RWPE2 (cell line): ENCODE results near the gene SYNE1.

ENCODE experiments used
- ATAC-seq: fragments of 200-7000 bp; cut with Tn5 transposase; 3 replicates; pipeline ENCODE4 v1.9.1; 2021; ENCODE audit warnings: low read depth
- DNase-seq: peaks from one replicate; pipeline ENCODE4 v3.0.0-alpha.2; 2020; ENCODE audit warnings: low spot score
- H3K27ac ChIP-seq: fragments of 450-650 bp; 2 replicates; pipeline ENCODE4 v1.5.1; 2017; ENCODE audit warnings: mild to moderate bottlenecking; ENCODE audit not compliant: poor library complexity, severe bottlenecking
- H3K27me3 ChIP-seq: fragments of 250-450 bp; sonication (Bioruptor Pico); 2 replicates; pipeline ENCODE4 v1.5.1; 2021; ENCODE audit warnings: mild to moderate bottlenecking, moderate library complexity; ENCODE audit not compliant: insufficient read depth, poor library complexity, severe bottlenecking
- H3K36me3 ChIP-seq: fragments of 250-450 bp; sonication (Bioruptor Pico); 2 replicates; pipeline ENCODE4 v1.5.1; 2020; ENCODE audit warnings: low read depth, mild to moderate bottlenecking, moderate library complexity
- H3K4me1 ChIP-seq: fragments of 250-450 bp; sonication (Bioruptor Pico); 2 replicates; pipeline ENCODE4 v1.5.1; 2021; ENCODE audit warnings: mild to moderate bottlenecking, moderate library complexity; ENCODE audit not compliant: insufficient read depth, poor library complexity, severe bottlenecking
- H3K4me3 ChIP-seq: fragments of 250-450 bp; sonication (Bioruptor Pico); 2 replicates; pipeline ENCODE4 v1.5.1; 2021; ENCODE audit warnings: mild to moderate bottlenecking, moderate library complexity; ENCODE audit not compliant: severe bottlenecking
- H3K9me3 ChIP-seq: fragments of 250-450 bp; sonication (Bioruptor Pico); 2 replicates; pipeline ENCODE4 v1.5.1; 2021; ENCODE audit warnings: mild to moderate bottlenecking, moderate library complexity; ENCODE audit not compliant: severe bottlenecking
- TF ChIP-seq, protein P1 (sequence below): fragments of 450-650 bp; IDR thresholded peaks from one replicate; pipeline ENCODE4 v1.5.1; 2017; ENCODE audit warnings: mild to moderate bottlenecking, moderate library complexity; ENCODE audit not compliant: poor library complexity, severe bottlenecking

Gene SYNE1

GRCh38 chr6:152241013-152241766 lies 396.0 kb downstream of the SYNE1 start:
- ATAC-seq, result no peak
- no peaks in the 10 kb centered on the region for H3K27me3 ChIP-seq
- TF ChIP-seq, protein P1, sequence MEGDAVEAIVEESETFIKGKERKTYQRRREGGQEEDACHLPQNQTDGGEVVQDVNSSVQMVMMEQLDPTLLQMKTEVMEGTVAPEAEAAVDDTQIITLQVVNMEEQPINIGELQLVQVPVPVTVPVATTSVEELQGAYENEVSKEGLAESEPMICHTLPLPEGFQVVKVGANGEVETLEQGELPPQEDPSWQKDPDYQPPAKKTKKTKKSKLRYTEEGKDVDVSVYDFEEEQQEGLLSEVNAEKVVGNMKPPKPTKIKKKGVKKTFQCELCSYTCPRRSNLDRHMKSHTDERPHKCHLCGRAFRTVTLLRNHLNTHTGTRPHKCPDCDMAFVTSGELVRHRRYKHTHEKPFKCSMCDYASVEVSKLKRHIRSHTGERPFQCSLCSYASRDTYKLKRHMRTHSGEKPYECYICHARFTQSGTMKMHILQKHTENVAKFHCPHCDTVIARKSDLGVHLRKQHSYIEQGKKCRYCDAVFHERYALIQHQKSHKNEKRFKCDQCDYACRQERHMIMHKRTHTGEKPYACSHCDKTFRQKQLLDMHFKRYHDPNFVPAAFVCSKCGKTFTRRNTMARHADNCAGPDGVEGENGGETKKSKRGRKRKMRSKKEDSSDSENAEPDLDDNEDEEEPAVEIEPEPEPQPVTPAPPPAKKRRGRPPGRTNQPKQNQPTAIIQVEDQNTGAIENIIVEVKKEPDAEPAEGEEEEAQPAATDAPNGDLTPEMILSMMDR, result no peak
- H3K36me3 ChIP-seq, result no peaks in the 10 kb centered on the region
- no peak overlapping the region for H3K4me3 ChIP-seq
- H3K27ac ChIP-seq, result no peak overlapping the region
- no peak for DNase-seq
- no peaks in the 10 kb centered on the region for H3K4me1 ChIP-seq
- no peaks in the 10 kb centered on the region for H3K9me3 ChIP-seq

DNA sequence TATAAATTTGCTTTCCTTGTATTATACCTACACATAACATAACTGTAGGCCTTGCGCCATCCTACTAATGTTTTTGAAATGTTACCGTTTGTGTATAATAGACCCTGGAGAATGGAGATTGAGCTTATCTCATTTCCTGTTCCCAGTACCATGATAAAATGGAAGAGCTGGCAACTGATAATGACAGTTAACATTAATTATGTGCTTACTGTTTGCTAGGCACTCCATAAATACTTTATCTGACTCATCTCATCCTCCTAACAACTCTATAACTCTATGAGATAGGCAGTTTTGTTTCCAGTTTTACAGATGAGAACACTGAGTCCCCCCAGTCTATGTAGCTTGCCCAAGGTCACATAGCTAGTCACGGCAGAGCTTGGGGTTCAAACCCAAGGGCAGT lies 396.7 kb downstream of the SYNE1 start:
- no peaks in the 10 kb centered on the region for H3K27me3 ChIP-seq
- no peak overlapping the region for H3K4me3 ChIP-seq
- no peaks in the 10 kb centered on the region for H3K36me3 ChIP-seq
- H3K4me1 ChIP-seq, result no peaks in the 10 kb centered on the region
- ATAC-seq (no peak), DNase-seq (no peak)
- TF ChIP-seq, protein P1, result no peak
- no peaks in the 10 kb centered on the region for H3K9me3 ChIP-seq
- H3K27ac ChIP-seq, result no peak overlapping the region

GRCh38 chr6:152236370-152237097 lies 400.6 kb downstream of the SYNE1 start:
- DNase-seq (no peak), ATAC-seq (no peak)
- Histone ChIP-seq H3K9me3 (no peaks in the 10 kb centered on the region), H3K4me3 (no peak overlapping the region), H3K27me3 (no peaks in the 10 kb centered on the region), H3K27ac (no peak overlapping the region), H3K4me1 (no peaks in the 10 kb centered on the region), H3K36me3 (no peaks in the 10 kb centered on the region; the same call in 1 of the 2 replicates)
- TF ChIP-seq, protein P1, result no peak

DNA sequence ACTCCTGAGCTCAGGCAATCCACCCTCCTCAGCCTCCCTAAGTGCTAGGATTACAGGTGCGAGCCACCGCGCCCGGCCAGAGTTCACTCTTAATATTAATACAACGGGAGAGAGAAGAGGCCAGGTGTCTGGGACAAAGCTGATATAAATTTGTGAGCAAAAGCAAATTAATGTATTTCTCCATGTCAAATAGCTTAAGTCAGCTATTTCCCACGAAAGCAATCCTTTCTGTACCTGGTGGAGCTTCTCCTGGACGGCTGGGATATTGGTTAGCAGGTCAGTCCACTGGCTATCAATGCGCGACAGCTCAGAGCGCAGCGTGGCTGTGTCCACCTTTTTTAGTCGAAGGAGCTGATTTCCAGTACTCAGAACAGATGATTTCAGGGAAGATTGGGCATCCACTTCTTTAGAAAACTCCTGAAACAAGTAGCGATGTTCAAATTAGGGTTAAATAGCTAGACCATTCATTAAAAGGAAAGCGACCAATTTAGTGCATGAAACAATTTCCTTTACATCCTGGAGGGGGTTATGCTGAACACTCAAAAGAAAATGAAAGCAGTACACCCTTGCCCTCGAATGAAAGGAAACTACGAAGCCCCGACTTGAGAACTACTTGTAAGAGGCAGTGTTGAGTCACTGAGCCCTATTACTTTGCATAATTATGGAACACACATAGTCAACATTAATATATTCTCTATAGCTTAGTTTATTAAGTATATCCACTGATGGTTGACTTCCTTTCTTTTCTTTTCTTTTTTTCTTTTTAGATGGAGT lies 403.4 kb downstream of the SYNE1 start:
- DNase-seq, result no peak
- Histone ChIP-seq H3K36me3 (peaks cover 7% of the 10 kb centered on the region), H3K27me3 (no peaks in the 10 kb centered on the region), H3K27ac (no peak overlapping the region), H3K9me3 (no peaks in the 10 kb centered on the region), H3K4me3 (no peak overlapping the region), H3K4me1 (no peaks in the 10 kb centered on the region)
- TF ChIP-seq, protein P1, result no peak
- no peak for ATAC-seq
